ENCODE data around the gene ZNF90.
A peak's percentile ranks its signal among the peaks of the same experiment; 100 is the strongest.
"Not testable (repeated sequence)": the region's sequence is repeated elsewhere in the genome, so short reads cannot be mapped to it uniquely, and the experiment has no call there.

The ZNF90 gene

DNA sequence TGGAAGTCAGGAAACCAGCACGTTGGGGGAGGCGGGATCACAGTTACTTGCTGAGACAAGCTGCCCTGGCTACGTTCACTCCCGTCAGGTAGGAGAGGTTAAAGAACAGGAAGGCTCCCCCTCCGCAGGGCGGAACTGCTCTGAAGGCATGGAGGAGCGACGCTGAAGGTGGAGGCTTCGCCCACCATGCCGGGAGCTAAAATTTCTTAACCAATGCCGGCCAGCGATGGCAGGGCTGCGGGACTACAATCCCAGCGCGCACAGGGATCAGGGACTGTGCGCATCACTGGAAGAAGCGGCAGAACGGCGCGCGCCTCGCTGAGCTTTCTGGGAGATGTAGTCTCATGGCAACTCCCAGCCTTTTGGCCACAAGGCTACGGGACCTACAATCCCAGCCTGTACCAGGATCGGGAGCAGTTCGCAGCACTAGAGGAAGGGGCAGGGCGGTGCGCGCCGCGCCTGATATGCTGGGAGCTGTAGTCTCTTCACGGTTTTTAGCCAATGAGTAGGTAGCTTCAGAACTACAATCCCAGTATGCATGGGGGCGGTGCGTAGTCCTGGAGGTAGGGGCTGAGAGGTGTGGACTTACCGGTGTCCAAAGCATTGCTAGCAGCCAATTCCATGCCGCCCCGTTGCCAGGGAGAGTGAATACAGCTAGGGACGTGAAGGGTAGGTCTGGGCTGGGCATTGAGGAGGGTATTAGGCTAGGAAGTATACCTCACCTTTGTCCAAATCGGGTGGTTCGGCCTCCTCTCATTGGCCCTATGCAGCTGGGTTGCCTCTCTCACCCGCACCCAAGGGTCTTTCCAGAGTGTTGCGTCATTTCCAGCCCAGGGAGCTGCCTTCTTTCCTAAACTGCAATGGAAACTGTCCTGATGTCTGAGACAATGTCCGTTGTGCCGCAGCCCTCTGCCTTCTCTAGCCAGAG, 25.7 kb upstream of the ZNF90 start:
- ChIA-PET CTCF (no interaction called here), POLR2A (ENCODE audit: low non-redundant PET) (interaction anchor here (1.2 kb wide), 1 partner anchor 13 kb away, joined by 5 read pairs; the partner anchor contains the start of gene ZNF682)
- peak; percentile 79 for DNase-seq (ENCODE audit: low spot score)
- H3K27ac ChIP-seq: peak overlapping the region; percentile 85
- TF ChIP-seq, protein P1, sequence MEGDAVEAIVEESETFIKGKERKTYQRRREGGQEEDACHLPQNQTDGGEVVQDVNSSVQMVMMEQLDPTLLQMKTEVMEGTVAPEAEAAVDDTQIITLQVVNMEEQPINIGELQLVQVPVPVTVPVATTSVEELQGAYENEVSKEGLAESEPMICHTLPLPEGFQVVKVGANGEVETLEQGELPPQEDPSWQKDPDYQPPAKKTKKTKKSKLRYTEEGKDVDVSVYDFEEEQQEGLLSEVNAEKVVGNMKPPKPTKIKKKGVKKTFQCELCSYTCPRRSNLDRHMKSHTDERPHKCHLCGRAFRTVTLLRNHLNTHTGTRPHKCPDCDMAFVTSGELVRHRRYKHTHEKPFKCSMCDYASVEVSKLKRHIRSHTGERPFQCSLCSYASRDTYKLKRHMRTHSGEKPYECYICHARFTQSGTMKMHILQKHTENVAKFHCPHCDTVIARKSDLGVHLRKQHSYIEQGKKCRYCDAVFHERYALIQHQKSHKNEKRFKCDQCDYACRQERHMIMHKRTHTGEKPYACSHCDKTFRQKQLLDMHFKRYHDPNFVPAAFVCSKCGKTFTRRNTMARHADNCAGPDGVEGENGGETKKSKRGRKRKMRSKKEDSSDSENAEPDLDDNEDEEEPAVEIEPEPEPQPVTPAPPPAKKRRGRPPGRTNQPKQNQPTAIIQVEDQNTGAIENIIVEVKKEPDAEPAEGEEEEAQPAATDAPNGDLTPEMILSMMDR (conservative IDR thresholded peaks at IDR 0.05; ENCODE audit: low read depth): no peak

DNA sequence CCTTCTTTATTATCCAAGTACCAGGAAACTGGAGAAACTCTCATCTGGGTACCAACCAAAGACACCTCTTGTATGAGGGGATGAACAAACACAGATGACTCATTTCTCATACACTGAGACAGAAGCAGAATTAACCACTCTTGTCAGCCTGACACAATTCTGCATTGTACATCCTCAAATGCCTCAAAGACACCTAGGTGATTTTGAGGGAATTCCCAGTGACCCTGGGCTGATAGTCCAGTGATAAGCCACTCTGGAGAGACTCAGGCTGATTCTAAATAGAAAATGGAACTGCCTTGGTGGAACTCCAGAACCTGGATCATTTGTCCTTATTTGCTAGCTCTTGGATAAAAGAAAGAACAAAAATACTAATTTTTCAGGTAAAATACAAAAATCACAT, 19.1 kb upstream of the ZNF90 start:
- H3K27ac ChIP-seq; DNase-seq (ENCODE audit: low spot score); CTCF ChIA-PET; POLR2A ChIA-PET (ENCODE audit: low non-redundant PET): not testable (repeated sequence)

DNA sequence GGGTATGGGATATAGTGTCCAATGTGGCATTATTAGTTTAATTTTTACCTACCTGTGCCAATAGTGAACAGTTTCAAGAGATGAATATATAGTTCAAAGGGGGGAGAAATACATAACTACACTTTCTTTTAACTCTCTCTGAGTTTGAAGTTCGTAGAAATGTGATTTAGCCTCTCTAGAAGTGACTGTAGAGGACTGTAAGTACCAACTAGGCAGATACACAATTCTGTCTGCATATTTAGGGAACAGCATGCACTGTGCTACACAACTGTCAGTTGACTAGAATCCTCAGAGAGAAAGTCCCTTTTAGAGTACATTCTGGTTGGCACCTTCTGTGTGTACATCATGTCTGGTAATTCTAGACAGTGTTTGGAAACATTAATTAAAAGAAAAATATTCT, 17.5 kb upstream of the ZNF90 start:
- H3K27ac ChIP-seq: no peak overlapping the region
- ChIA-PET POLR2A (ENCODE audit: low non-redundant PET) (no interaction called here), CTCF (no interaction called here)
- DNase-seq (ENCODE audit: low spot score): no peak
- TF ChIP-seq, protein P1 (conservative IDR thresholded peaks at IDR 0.05; ENCODE audit: low read depth): no peak

DNA sequence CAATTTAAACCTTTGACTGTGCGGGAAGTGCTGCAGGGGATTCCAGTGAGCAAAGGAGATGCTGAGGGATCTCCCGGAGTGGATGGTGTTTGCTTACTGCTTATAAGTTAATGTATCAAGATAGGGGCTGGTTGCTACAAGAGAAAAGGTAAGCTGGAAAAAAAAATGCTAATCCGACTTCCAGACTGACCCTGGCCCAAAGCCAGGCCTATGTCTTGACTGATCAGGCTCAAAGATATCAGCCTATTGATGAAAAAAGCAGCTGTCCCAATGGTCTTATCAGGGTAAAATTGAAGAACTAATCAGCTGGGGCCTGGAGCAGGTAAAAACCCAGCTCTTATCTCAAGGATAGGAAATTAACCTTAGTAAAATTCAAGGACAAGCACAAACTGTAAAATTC, 10.9 kb upstream of the ZNF90 start:
- H3K27ac ChIP-seq: no peak overlapping the region
- ChIA-PET POLR2A (ENCODE audit: low non-redundant PET) (no interaction called here), CTCF (no interaction called here)
- TF ChIP-seq, protein P1 (conservative IDR thresholded peaks at IDR 0.05; ENCODE audit: low read depth): no peak
- DNase-seq (ENCODE audit: low spot score): no peak

DNA sequence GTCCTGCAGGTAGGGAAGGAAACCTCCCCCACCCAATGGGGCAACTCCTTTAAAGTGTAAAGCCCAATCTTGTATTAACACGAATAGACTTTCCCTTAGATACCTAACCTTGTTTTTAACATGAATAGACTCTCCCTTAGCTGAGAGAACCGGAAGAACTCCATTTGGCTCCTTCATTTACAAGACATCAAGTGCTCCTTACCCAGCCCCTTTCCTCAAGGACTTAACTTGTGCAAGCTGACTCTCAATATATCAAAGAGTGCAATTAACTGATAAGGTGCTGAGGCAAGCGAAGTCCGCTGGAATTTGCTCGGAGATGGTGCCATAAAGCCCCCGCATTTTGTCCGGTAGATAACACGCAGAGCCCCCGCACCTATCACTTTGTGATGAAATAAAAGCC, 9.9 kb upstream of the ZNF90 start:
- DNase-seq (ENCODE audit: low spot score): no peak
- ChIA-PET POLR2A (ENCODE audit: low non-redundant PET) (no interaction called here), CTCF (no interaction called here)
- TF ChIP-seq, protein P1 (conservative IDR thresholded peaks at IDR 0.05; ENCODE audit: low read depth): no peak
- H3K27ac ChIP-seq: no peak overlapping the region

DNA sequence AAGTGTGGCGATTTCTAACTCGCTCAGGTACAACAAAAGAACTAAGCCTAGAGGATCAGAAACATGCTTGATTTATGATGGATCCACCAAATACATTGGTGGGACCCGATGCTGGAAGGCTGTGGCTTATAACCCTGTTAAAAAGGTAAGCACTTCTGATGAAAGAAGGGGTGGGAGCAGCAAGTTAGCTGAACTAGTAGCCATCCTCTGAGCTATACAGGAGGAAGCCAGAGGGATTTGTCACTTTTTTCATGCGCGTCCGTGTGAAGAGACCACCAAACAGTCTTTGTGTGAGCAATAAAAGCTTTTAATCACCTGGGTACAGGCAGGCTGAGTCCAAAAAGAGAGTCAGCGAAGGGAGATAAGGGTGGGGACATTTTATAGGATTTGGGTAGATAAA, 9.2 kb upstream of the ZNF90 start:
- POLR2A ChIA-PET (ENCODE audit: low non-redundant PET); CTCF ChIA-PET; DNase-seq (ENCODE audit: low spot score); H3K27ac ChIP-seq: not testable (repeated sequence)

DNA sequence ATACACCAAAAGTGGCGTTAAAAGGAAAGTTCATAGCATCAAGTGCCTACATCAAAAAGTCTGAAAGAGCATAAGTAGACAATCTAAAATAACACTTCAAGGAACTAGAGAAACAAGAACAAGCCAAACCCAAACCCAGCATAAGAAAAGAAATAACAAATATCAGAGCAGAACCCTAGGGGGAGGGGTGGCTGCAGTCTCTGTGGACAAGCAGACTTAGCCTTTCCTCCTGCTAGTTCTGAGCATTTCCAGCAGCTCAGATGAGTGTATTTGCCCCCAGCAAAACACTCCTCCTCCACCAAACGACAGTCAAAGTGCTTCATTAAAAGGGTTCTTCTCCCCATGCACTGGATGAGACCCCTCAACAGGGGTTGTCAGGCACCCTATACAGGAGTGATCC, 7.1 kb upstream of the ZNF90 start:
- no peak overlapping the region for H3K27ac ChIP-seq
- CTCF ChIA-PET: no interaction called here
- TF ChIP-seq, protein P1 (conservative IDR thresholded peaks at IDR 0.05; ENCODE audit: low read depth): no peak
- POLR2A ChIA-PET (ENCODE audit: low non-redundant PET): no interaction called here
- DNase-seq (ENCODE audit: low spot score): no peak
